Activated CD8-positive, alpha-beta T cell treated with anti-CD3 and anti-CD28 coated beads for 36 hours (primary cell): Measurements from ENCODE around the gene EEF2K. TPM values are rescaled to one million over a fixed set of nuclear protein-coding genes. Genes with fewer than 3 reads are reported as not detected.

Source experiments
- ATAC-seq: fragments of 200-7000 bp; cut with Tn5 transposase; one replicate; pipeline ENCODE4 v1.10.0; 2021; ENCODE audit warnings: mild to moderate bottlenecking, moderate library complexity
- CTCF ChIA-PET: fragments of 350-600 bp; sonication (Branson Sonifier 250); formaldehyde crosslinking; loops from one replicate; lab custom pipeline; 2021; ENCODE audit warnings: antibody characterized with exemption; lab: Charles Lee
- POLR2A ChIA-PET: fragments of 350-600 bp; sonication (Branson Sonifier 250); formaldehyde crosslinking; loops from one replicate; lab custom pipeline; 2021; ENCODE audit warnings: antibody characterized with exemption; lab: Charles Lee
- DNase-seq: peaks from one replicate; pipeline ENCODE4 v3.0.0-alpha.2; 2020
- H3K27ac Mint-ChIP-seq: one replicate; pipeline ENCODE4 v1.8.0; 2021; ENCODE audit warnings: mild to moderate bottlenecking, mixed read lengths
- H3K27me3 Mint-ChIP-seq: one replicate; pipeline ENCODE4 v1.8.0; 2021; ENCODE audit warnings: mixed read lengths
- H3K36me3 Mint-ChIP-seq: one replicate; pipeline ENCODE4 v1.8.0; 2021; ENCODE audit warnings: low read depth, mixed read lengths
- H3K4me1 Mint-ChIP-seq: one replicate; pipeline ENCODE4 v1.8.0; 2021; ENCODE audit warnings: low read depth, mixed read lengths
- H3K4me3 Mint-ChIP-seq: one replicate; pipeline ENCODE4 v1.8.0; 2021; ENCODE audit warnings: mild to moderate bottlenecking, moderate library complexity, mixed read lengths
- H3K9me3 Mint-ChIP-seq: one replicate; pipeline ENCODE4 v1.8.0; 2021; ENCODE audit warnings: mixed read lengths
- intact Hi-C: fragments of 100-400 bp; cut with micrococcal nuclease; formaldehyde crosslinking; loops from one replicate; pipeline ENCODE4 v1.10.0; 2022
- total RNA-seq, 2 experiments: library from RNA; stranded (reverse); gene quantifications; one replicate each; pipeline ENCODE4 v1.2.3, GENCODE V29; 2021
- TF ChIP-seq, protein P1 (sequence below): fragments of 200-600 bp; IDR thresholded peaks from one replicate; pipeline ENCODE4 v1.8.0; 2022; ENCODE audit warnings: antibody characterized with exemption, mild to moderate bottlenecking

Gene EEF2K
- total RNA-seq, 2 experiments from 2014 or later: 28.6 to 31.2 TPM

GRCh38 chr16:22202261-22202637 lies 3.8 kb upstream of the EEF2K start:
- TF ChIP-seq, protein P1, sequence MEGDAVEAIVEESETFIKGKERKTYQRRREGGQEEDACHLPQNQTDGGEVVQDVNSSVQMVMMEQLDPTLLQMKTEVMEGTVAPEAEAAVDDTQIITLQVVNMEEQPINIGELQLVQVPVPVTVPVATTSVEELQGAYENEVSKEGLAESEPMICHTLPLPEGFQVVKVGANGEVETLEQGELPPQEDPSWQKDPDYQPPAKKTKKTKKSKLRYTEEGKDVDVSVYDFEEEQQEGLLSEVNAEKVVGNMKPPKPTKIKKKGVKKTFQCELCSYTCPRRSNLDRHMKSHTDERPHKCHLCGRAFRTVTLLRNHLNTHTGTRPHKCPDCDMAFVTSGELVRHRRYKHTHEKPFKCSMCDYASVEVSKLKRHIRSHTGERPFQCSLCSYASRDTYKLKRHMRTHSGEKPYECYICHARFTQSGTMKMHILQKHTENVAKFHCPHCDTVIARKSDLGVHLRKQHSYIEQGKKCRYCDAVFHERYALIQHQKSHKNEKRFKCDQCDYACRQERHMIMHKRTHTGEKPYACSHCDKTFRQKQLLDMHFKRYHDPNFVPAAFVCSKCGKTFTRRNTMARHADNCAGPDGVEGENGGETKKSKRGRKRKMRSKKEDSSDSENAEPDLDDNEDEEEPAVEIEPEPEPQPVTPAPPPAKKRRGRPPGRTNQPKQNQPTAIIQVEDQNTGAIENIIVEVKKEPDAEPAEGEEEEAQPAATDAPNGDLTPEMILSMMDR: no peak
- CTCF ChIA-PET: interaction anchor here (6.6 kb wide), 1 partner anchor 98 kb away, joined by 34 read pairs; no protein-coding TSS in a partner anchor
- peaks cover 10% of the 10 kb centered on the region for H3K4me1 Mint-ChIP-seq
- DNase-seq (no peak), ATAC-seq (no peak)
- H3K36me3 Mint-ChIP-seq: no peaks in the 10 kb centered on the region
- H3K4me3 Mint-ChIP-seq: no peak overlapping the region
- H3K27me3 Mint-ChIP-seq: no peaks in the 10 kb centered on the region
- H3K27ac Mint-ChIP-seq: no peak overlapping the region
- H3K9me3 Mint-ChIP-seq: no peaks in the 10 kb centered on the region
- POLR2A ChIA-PET: interaction anchor here (1.0 kb wide), 1 partner anchor 11 kb away, joined by 3 read pairs; no protein-coding TSS in a partner anchor
- intact Hi-C loops: no loop called here

DNA sequence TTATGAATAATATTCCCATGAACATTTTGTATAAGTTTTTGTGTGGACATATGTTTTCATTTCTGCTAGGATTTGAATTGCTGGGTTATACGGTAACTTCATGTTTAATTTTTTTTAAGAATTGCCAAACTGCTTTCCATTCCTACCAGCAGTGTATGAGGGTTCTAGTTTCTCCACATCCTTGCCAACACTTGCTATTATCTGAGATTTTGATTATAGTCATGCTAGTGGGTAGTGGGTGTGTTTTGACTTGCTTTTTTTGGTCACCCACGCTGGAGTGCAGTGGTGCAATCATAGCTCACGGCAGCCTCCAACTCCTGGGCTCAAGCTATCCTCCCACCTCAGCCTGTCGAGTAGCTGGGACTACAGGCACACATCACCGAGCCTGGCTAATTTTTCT lies 3.0 kb upstream of the EEF2K start:
- Mint-ChIP-seq H3K36me3 (peaks cover 5% of the 10 kb centered on the region), H3K9me3 (no peaks in the 10 kb centered on the region), H3K4me3 (no peak overlapping the region), H3K27me3 (no peaks in the 10 kb centered on the region), H3K4me1 (peaks cover 17% of the 10 kb centered on the region), H3K27ac (no peak overlapping the region)
- intact Hi-C loops: no loop called here
- POLR2A ChIA-PET: interaction anchor here (0.6 to 9.6 kb wide), 3 partner anchors 10 to 94 kb away, joined by 3 to 113 read pairs (median 3); partner anchors contain the start of gene POLR3E
- DNase-seq (no peak), ATAC-seq (no peak)
- TF ChIP-seq, protein P1: no peak
- CTCF ChIA-PET: interaction anchor here (5.5 to 6.6 kb wide), 2 partner anchors 93 to 97 kb away, joined by 34 to 40 read pairs; partner anchors contain the start of gene POLR3E

DNA sequence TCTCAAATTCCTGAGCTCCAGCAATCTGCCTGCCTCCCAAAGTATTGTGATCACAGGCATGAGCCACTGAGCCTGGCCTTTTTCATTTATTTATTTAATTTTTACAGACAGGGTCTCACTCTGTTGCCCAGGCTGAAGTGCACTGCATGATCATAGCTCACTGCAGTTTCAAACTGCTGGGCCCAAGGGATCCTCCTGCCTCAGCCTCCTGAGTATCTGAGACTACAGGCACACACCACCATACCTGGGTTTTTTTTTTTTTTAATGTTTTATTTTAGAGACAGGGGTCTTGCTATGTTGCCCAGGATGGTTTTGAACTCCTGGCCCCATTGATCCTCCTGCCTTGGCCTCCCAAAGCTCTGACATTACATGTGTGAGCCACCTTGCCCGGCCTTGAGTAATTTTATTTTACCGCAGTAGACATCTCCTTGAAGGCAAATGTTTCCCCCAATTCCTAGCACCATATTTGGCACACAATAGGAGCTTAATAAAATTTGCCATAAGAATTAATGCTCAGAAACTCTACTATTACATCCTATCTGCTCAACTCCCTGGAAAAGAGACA lies 1.9 kb upstream of the EEF2K start:
- Mint-ChIP-seq H3K36me3 (peaks cover 7% of the 10 kb centered on the region), H3K4me3 (no peak overlapping the region), H3K27me3 (no peaks in the 10 kb centered on the region), H3K4me1 (peaks cover 19% of the 10 kb centered on the region), H3K27ac (no peak overlapping the region), H3K9me3 (no peaks in the 10 kb centered on the region)
- TF ChIP-seq, protein P1: no peak
- ATAC-seq: no peak
- POLR2A ChIA-PET: interaction anchor here (1.0 to 9.6 kb wide), 2 partner anchors 12 to 88 kb away, joined by 3 to 113 read pairs; no protein-coding TSS in a partner anchor
- intact Hi-C loops: no loop called here
- DNase-seq: no peak
- CTCF ChIA-PET: interaction anchor here (1.7 to 6.7 kb wide), 4 partner anchors 9 to 96 kb away, joined by 4 to 41 read pairs (median 37); partner anchors contain the start of gene POLR3E

DNA sequence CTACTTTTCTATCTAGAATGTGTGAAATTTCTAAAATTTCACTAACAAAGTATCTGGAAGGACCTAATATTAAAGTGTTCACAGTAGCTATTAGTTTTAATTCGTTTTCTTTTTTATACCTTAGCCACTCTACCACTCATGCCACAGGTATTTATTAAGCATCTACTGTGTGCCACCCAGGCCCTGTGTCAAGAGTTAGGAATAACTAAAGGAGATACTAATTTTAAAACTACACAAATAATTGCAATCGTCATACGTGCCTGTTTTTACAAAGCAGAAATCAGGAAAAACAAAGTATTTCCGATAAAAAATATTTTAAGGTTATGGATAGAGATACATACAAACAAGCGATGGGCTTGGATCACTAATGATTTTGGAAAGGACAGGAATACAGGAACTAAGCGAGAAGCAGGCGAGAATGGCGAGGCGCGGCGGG lies 483 bp upstream of the EEF2K start:
- peaks cover 34% of the 10 kb centered on the region for H3K4me1 Mint-ChIP-seq
- ChIA-PET CTCF (interaction anchor here (1.7 to 6.7 kb wide), 5 partner anchors 10 to 95 kb away, joined by 4 to 41 read pairs (median 34); partner anchors contain the start of gene POLR3E), POLR2A (interaction anchor here (0.6 to 9.6 kb wide), 5 partner anchors 11 to 92 kb away, joined by 3 to 113 read pairs (median 13); partner anchors contain the start of gene POLR3E)
- no peaks in the 10 kb centered on the region for H3K9me3 Mint-ChIP-seq
- ATAC-seq: no peak
- intact Hi-C loops: no loop called here
- no peaks in the 10 kb centered on the region for H3K27me3 Mint-ChIP-seq
- peaks cover 20% of the 10 kb centered on the region for H3K36me3 Mint-ChIP-seq
- TF ChIP-seq, protein P1: no peak
- H3K4me3 Mint-ChIP-seq: peak overlapping the region; percentile 97
- no peak for DNase-seq
- H3K27ac Mint-ChIP-seq: peak overlapping the region; percentile 76
